Measurements from ENCODE around the gene URB1. TPM values are rescaled to one million over a fixed set of nuclear protein-coding genes. Genes with fewer than 3 reads are reported as not detected.

The URB1 gene
- total and polyA plus RNA-seq, 12 donors: 5.2 to 31.6 (median 16.1) TPM

- TF ChIP-seq CTCF (IDR thresholded peaks at IDR 0.05): no peak
- no peak for TF ChIP-seq POLR2A (IDR thresholded peaks at IDR 0.05)
- Histone ChIP-seq H3K4me1 (replicated peaks in 1 of 2) (peaks cover 0 to 21% of the 10 kb centered on the region in 2 donors), H3K27ac (peak overlapping the region in 4 of 5 donors; percentile 64 to 99 (median 87)), H3K4me3 (peak overlapping the region in 1 of 4 donors; percentile 93), H3K36me3 (replicated peaks in 1 of 2) (no peaks in the 10 kb centered on the region), H3K27me3 (no peaks in the 10 kb centered on the region), H3K9me3 (replicated peaks in 1 of 3) (no peaks in the 10 kb centered on the region)
- intact Hi-C loops (cut with DNase I): no loop called here
- DNase-seq: peak in 3 of 7 donors; percentile 19 to 56 (median 35)
- WGBS, 4 donors: 58 to 74% (median 69%) methylated on average over 3 to 7 of the region's 7 CpGs
These were observed 21.1 kb upstream of the URB1 start for GRCh38 chr21:32413697-32414578.

GRCh38 chr21:32413015-32413504 lies 20.2 kb upstream of the URB1 start:
- peak in 4 of 7 donors; percentile 27 to 77 (median 34) for DNase-seq

GRCh38 chr21:32412162-32413014 lies 19.6 kb upstream of the URB1 start, which contains the start of gene EVA1C:
EVA1C (plus strand) TSS chr21:32412706; CDS start chr21:32412854, 148 bp downstream.
- intact Hi-C loops (cut with DNase I): no loop called here
- Histone ChIP-seq H3K36me3 (replicated peaks in 1 of 2) (no peaks in the 10 kb centered on the region), H3K4me1 (replicated peaks in 1 of 2) (peaks cover 0 to 21% of the 10 kb centered on the region in 2 donors), H3K27ac (peak within 1 kb of the TSS; percentile 8 to 99 (median 79)), H3K4me3 (peak within 1 kb of the TSS; percentile 9 to 93 (median 52)), H3K9me3 (replicated peaks in 1 of 3) (no peaks in the 10 kb centered on the region), H3K27me3 (no peaks in the 10 kb centered on the region)
- peak in 6 of 7 donors; percentile 40 to 75 (median 53) for DNase-seq
- TF ChIP-seq POLR2A (IDR thresholded peaks at IDR 0.05) (peak in 1 of 2 donors; percentile 24), CTCF (IDR thresholded peaks at IDR 0.05) (peak in 2 of 6 experiments; percentile 26 to 37)
- 0 to 3% (median 0%) methylated on average over 18 to 103 of the region's 104 CpGs; no CpG with 5 or more reads in 1 of the 4 donors for WGBS, 4 donors

More at GRCh38 chr21:32413015-32413504, 20.2 kb upstream of the URB1 start:
- no peaks in the 10 kb centered on the region for H3K9me3 ChIP-seq (replicated peaks in 1 of 3)
- H3K36me3 ChIP-seq (replicated peaks in 1 of 2): no peaks in the 10 kb centered on the region
- 12 to 42% (median 20%) methylated on average over 21 to 32 of the region's 32 CpGs for WGBS, 4 donors
- peak overlapping the region in 4 of 5 donors; percentile 64 to 99 (median 87) for H3K27ac ChIP-seq
- intact Hi-C loops (cut with DNase I): no loop called here
- no peak for TF ChIP-seq POLR2A (IDR thresholded peaks at IDR 0.05)
- no peaks in the 10 kb centered on the region for H3K27me3 ChIP-seq
- H3K4me1 ChIP-seq (replicated peaks in 1 of 2): peaks cover 0 to 21% of the 10 kb centered on the region in 2 donors
- H3K4me3 ChIP-seq: peak overlapping the region in 2 of 4 donors; percentile 65 to 93

GRCh38 chr21:32411350-32412161 lies 18.7 kb upstream of the URB1 start:
- H3K27me3 ChIP-seq: no peaks in the 10 kb centered on the region
- TF ChIP-seq POLR2A (IDR thresholded peaks at IDR 0.05): peak; percentile 69 to 77
- TF ChIP-seq CTCF (IDR thresholded peaks at IDR 0.05): no peak
- H3K9me3 ChIP-seq (replicated peaks in 1 of 3): no peaks in the 10 kb centered on the region
- peak; percentile 77 to 95 (median 85) for DNase-seq
- WGBS, 4 donors: 4 to 7% (median 7%) methylated on average over 28 to 63 of the region's 63 CpGs
- intact Hi-C loops (cut with DNase I): no loop called here
- no peaks in the 10 kb centered on the region for H3K36me3 ChIP-seq (replicated peaks in 1 of 2)
- H3K4me3 ChIP-seq: peak overlapping the region; percentile 9 to 93 (median 52)
- H3K4me1 ChIP-seq (replicated peaks in 1 of 2): peaks cover 0 to 21% of the 10 kb centered on the region in 2 donors
- peak overlapping the region; percentile 8 to 99 (median 79) for H3K27ac ChIP-seq
